Hippocampal formation (tissue), 2 donors: ENCODE data around the gene OSTM1.

Experiments
- DNase-seq, 2 donors: peaks; one replicate each; lab custom pipeline; 2025; lab: John Stamatoyannopoulos, UW

The OSTM1 gene

DNA sequence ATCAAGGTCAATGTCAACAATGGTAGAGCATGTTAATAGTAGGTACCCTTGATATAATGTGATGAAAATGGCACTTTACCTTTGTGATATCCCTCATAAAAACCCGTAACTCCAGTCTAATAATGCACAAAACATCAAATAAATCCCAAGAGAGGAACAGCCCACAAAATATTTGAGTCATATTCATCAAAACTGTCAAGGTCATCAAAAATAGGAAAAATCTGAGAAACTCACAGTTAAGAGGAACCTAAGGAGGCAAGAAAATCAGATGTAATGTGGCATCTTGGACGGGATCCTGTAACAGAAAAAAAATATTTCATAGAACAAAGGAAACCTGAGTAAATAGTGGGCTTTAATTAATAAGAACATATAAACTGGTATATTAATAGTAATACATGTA is 25.5 kb upstream of the OSTM1 start:
- no peak for DNase-seq

GRCh38 chr6:108097882-108098281 is 23.3 kb upstream of the OSTM1 start:
- no peak for DNase-seq

DNA sequence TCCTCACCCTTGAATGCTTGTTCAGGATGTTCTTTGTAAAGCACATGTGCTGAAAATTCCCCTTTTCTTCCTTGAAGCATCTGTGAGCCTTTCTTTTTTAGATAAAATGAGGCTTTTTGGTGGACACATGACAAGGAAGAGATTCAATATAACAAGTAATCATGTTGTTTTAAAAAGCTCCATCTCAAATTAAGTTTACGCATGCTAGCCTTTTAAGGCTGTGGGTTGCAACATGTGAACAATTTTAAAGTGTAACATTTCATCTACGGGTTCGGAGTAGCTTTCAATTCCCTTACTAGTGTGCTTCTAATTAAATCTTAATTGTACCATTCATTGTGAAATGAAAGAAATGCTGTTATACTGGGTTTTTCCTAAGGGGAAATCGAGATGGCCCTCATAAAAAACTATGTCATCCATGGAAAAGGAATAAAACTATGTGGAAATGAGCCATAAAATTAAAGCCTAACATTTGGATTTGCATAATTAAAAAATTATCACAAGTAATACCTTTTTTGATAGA is 19.3 kb upstream of the OSTM1 start:
- no peak for DNase-seq

DNA sequence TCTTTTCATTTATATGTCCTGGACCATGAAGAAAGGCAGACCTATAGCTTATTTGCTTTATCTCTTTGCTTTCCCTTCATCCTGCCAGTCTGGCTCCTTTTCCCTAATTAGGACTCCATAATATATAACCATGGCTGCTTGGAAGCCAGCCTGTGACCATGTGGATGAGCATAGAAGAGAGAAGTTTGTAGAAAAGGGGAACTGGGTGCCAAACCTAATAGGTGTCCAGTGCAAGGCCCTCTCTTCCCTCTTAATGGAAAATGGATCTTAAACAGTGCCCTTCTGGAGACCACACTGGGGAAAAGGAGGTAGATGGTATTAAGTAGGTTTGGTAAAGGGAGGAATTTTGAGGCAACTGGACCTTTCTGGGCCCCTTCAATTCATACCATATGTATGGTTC is 16.7 kb upstream of the OSTM1 start:
- DNase-seq = no peak

- DNase-seq = no peak
Measured at GRCh38 chr6:108083349-108083748, 8.8 kb upstream of the OSTM1 start.

GRCh38 chr6:108082539-108082938 is 8.0 kb upstream of the OSTM1 start:
- DNase-seq = no peak

DNA sequence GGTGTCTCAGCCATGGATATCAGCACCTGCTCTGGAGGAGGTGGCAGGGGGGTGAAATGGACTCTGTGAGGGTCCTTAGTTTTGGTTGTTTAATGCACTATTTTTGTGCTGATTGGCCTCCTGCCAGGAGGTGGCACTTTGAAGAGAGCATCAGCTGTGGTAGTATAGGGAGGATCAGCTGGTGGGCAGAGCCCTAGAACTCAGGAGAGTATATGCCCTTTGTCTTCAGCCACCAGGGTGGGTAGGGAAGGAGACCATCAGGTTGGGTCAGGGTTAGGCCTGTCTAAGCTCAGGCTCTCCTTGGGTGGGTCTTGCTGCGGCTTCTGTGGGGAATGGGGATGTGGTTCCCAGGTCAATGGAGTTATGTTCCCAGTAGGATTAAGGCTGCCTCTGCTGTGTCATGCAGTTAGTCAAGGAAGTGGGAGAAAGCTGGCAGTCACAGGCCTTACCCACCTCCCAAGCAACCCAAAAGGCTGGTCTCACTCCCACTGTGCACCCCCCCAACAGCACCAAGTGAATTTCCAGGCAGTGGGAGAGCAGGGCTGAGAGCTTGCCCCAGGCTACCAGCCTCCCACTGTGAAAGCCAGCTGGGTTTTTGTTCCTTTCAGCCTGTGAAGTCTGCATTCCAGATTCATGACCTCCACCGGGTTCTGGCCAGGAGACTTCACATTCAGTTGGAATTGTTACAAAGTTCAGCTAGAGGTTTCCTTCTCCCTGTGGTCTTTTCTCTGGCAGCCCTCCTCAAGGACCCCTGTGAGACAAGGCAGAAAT is 5.7 kb upstream of the OSTM1 start:
- DNase-seq = no peak

DNA sequence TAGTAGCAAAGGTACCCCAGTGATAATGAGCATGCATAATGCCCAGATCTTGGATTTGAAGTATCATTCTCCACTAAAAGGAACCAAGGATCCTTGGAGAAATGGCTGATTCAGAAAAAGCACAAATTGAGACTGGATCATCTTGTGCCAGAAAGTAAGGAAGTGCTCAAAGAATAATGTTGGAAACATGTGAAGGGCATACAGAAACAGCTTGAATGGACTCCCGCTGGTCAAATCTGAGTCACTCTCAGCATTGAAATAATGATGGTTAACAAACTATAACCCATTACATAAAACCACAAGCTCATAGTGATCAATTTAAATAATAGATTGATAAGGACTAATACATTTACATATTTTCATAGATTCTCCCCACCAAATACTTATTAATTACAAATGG is 3.6 kb upstream of the OSTM1 start:
- DNase-seq = no peak

DNA sequence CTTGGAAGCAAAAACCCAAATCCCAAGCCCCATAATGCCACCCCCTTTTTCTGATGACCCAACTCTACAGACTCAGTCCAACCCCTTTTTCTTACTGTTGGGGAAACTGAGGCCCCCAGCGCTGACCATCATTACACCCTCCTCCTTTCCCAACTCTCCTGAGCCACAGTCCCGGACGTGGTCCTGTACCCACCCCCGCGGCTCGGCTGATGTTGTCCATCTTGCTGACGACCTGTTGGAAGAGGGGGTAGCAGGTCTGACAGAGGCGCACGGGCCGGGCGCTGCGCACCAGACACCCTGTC is 533 bp downstream of the OSTM1 start:
- no peak for DNase-seq

- no peak for DNase-seq
Measured at GRCh38 chr6:108071736-108072276, 2.7 kb downstream of the OSTM1 start.

DNA sequence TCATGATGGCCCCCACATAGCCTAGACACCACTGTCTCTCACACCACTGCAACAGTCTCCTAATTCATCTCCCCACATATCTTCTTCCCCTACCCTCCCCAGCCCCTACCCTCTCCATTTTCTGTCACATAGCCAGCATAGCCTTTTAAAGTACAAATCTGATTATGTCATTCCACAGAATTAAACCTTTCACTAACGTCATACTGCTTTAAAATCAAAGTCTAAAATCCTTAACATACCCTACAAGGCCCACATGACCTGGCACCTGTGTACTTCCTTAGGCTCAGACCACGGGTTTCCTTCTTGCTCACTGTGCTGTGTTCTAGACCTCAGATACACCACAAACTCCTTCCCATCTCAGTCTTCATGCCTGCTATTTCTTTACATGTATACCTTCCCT is 5.9 kb downstream of the OSTM1 start:
- DNase-seq = no peak

- DNase-seq = no peak
Measured at GRCh38 chr6:108068182-108068581, 6.4 kb downstream of the OSTM1 start.

GRCh38 chr6:108052706-108053105 is 21.8 kb downstream of the OSTM1 start:
- DNase-seq = no peak

GRCh38 chr6:108051481-108051880 is 23.1 kb downstream of the OSTM1 start:
- no peak for DNase-seq

DNA sequence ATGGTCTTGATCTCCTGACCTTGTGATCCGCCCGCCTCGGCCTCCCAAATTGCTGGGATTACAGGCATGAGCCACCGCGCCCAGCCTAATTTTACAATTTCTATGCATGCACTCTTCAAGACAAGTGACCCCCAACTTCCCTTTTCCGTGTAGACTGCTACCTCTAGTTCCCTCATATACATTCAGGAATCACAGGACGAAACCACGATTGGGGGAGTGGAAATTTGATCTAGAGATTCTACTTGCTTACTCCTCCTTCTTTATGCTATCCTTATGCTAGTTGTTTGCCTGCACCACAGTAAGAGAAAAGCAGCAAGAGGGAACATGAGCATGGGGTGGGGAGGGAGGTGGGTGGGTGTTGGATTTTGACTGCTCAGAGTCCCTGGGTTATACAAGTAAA is 34.9 kb downstream of the OSTM1 start:
- DNase-seq = no peak

DNA sequence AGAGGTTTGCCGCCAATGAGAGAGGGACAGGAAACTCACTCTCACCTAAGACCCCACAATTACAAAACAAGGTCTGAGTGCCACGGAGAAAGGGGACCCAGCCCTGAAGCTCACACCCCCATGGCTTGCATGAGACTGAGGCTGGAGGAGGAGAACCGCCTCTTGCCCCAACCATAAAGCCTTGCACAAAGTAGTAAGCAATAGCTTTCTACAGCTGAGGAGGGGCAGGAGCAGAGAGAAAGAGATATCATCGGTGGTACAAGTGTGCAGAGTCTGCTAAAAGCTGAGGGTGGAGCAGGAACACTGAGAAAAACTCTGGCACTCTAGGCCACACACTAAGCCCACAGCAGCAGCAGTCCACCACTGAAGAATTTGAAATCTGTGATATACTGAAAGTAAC is 37.7 kb downstream of the OSTM1 start:
- DNase-seq = no peak

DNA sequence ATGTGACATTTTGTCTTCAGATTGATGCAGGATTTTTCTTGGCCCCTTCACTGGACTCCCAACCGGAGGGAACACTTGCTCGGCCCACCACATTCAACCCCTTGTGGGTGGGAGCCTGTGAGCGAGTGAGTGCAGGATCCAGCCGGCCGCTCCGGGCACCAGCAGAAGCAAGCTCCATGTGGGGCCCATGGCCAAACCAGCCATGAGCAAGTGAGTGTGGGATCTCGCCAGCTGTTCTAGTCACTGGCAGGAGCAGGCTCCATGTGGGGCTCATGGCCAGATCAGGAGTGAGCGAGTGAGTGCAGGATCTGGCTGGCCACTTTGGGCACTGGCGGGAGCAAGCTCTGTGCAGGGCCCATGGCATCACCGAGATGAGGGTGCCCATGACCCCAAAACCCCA is 42.6 kb downstream of the OSTM1 start:
- DNase-seq = no peak

DNA sequence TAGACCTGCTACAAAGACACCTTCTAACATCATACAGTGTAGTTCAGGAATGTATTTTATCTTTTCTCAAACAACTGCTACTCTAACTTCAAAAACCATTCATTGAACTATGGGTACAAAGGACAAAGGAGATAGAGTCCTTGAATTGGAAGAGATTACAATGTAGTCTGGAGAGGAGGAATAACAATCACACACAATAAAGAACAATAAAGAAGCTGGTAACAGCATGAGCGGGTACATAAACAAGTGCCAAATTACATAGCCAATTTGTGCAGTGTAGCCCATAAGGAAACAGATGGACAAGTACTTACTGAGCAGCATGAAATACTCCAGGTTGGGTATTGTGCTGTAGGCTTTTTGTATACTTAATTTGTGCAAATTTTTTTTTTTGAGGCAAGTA is 44.3 kb downstream of the OSTM1 start:
- no peak for DNase-seq

GRCh38 chr6:108029226-108029921 is 45.2 kb downstream of the OSTM1 start:
- DNase-seq = no peak

DNA sequence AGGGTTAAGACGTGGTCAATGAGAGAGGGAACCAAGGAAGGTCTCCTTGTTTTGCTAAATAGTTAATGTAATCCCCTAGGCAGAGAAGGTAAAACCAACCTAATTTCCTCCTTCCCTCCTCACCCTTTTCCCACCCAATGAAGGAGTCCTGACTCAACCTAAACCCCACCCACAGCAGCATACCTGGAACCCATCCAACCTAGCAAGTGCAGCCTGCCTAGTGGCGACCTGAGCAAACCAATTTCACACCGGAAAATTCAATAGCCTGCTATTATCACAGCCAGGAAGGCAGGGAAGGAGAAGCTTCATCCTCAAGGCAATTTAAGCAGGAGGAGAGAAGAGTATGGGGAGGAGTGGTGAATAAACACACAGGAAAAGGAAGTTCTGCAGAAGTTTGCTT is 46.9 kb downstream of the OSTM1 start:
- no peak for DNase-seq

GRCh38 chr6:108027056-108027455 is 47.5 kb downstream of the OSTM1 start:
- no peak for DNase-seq

DNA sequence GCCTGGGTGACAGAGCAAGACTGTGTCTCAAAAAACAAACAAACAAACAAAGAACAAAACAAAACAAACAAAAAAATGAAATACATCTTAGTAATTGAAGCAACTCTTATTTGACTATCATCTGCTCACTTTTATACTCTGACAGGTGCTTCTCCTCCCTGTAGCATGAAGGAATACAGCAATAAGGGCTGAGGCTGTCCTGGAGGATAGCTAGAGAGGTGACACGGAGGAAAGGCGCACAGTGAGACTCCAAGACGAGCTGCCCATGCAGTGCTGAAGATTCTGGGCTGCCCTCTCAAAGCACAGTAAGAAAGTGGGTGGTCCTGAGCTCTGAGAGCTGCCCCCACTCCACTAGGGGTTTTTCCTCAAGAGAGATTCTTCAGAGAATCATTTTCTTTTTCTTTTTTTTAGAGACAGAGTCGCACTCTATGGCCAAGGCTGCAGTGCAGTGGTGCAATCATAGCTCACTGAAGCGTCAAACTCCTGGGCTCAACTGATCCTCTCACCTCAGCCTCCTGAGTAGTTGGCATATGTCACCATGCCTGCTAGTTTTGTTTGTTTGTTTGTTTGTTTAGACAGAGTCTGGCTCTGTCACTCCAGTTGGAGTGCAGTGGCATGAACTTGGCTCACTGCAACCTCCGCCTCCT is 50.0 kb downstream of the OSTM1 start:
- DNase-seq = no peak
